Kasumi-1 (cell line): ENCODE results near the gene CX3CL1.
"Not testable (repeated sequence)": the region's sequence is repeated elsewhere in the genome, so short reads cannot be mapped to it uniquely, and the experiment has no call there.

Experiments used
- DNase-seq, 2 experiments: peaks; one replicate each; lab custom pipeline; 2025; lab: John Stamatoyannopoulos, UW

Gene CX3CL1

GRCh38 chr16:57372372-57373116 is at the start of gene CX3CL1:
TSS of gene CX3CL1 (plus strand) at chr16:57372490. CDS start at chr16:57372569, 79 bp downstream.
- DNase-seq: no peak

- DNase-seq: no peak
Measured at GRCh38 chr16:57324749-57325148, 47.5 kb upstream of the CX3CL1 start.

- DNase-seq: no peak
Measured at GRCh38 chr16:57325458-57325857, 46.8 kb upstream of the CX3CL1 start.

GRCh38 chr16:57329718-57330327 is 42.5 kb upstream of the CX3CL1 start:
- no peak for DNase-seq

- no peak for DNase-seq
Measured at GRCh38 chr16:57331355-57331754, 40.9 kb upstream of the CX3CL1 start.

- DNase-seq: no peak
Measured at GRCh38 chr16:57333402-57333801, 38.9 kb upstream of the CX3CL1 start.

GRCh38 chr16:57335366-57335765 is 36.9 kb upstream of the CX3CL1 start:
- DNase-seq: no peak

- DNase-seq: peak in 1 of 2 experiments; percentile 12
Measured at GRCh38 chr16:57341062-57341440, 31.2 kb upstream of the CX3CL1 start.

GRCh38 chr16:57341441-57342303 is 30.6 kb upstream of the CX3CL1 start:
- no peak for DNase-seq

GRCh38 chr16:57342606-57343005 is 29.7 kb upstream of the CX3CL1 start:
- not testable (repeated sequence) for DNase-seq

GRCh38 chr16:57343221-57343620 is 29.1 kb upstream of the CX3CL1 start:
- DNase-seq: no peak

GRCh38 chr16:57344094-57344493 is 28.2 kb upstream of the CX3CL1 start:
- DNase-seq: not testable (repeated sequence)

- DNase-seq: no peak
Measured at GRCh38 chr16:57345021-57345420, 27.3 kb upstream of the CX3CL1 start.

- DNase-seq: no peak
Measured at GRCh38 chr16:57345666-57346204, 26.6 kb upstream of the CX3CL1 start.

GRCh38 chr16:57347858-57348257 is 24.4 kb upstream of the CX3CL1 start:
- no peak for DNase-seq

GRCh38 chr16:57348327-57348726 is 24.0 kb upstream of the CX3CL1 start:
- DNase-seq: no peak

GRCh38 chr16:57349212-57350031 is 22.9 kb upstream of the CX3CL1 start:
- peak; percentile 63 to 86 for DNase-seq

GRCh38 chr16:57352636-57353047 is 19.6 kb upstream of the CX3CL1 start:
- DNase-seq: no peak

- no peak for DNase-seq
Measured at GRCh38 chr16:57354311-57354710, 18.0 kb upstream of the CX3CL1 start.

GRCh38 chr16:57355898-57356414 is 16.3 kb upstream of the CX3CL1 start:
- DNase-seq: no peak

- no peak for DNase-seq
Measured at GRCh38 chr16:57356547-57356946, 15.7 kb upstream of the CX3CL1 start.
